HG03103 (cell line): ENCODE data around the gene PDE2A.

Experiments
- ATAC-seq: cut with Tn5 transposase; IDR thresholded peaks from one replicate; pipeline ENCODE4 v1.9.1; 2021; ENCODE audit warnings: low read depth; ENCODE audit not compliant: unreplicated experiment

The PDE2A gene

DNA sequence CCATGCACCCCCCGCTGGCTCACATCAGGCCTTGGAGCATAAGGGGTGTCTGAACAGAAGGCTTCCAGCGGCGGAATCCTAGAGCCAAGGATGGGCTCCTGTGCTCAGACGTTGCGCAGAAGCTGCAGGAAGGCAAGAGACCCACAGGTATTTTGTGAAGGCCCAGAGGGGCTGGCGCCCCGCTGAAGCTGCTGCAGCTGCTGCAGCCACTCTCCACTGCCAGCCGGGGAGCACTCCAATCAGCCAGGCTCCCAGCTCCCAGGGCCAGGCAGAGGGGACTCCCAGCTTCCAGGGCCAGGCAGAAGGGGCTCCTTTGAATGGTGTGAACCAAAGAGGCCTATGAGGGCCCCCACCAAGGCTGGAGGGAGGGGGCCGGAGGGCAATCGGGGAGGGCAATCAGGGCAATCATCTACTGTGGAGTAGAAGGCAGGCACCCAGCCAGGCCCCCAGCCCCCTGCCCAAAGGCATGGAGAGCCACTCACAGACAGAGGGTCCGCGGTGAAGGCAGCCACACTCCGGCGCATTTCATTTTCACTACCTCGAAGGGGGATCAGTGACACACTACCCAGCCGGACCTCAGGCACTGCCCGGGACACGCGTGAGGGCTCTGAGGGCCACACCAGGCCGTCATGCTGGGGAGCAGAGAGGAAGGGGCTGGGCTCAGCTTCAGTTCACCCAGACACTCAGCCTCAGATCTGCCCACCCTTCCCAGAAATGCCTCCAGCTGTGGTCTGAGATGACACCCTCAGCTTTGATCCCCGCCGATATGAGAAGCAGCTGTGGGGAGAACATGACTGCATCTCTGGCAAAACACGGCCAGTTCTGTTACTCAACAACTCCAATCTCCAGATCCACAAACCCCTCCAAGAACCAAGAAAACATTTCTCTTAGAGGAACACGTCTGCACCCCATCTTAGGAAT lies 11.6 kb upstream of the PDE2A start:
- ATAC-seq: no peak

DNA sequence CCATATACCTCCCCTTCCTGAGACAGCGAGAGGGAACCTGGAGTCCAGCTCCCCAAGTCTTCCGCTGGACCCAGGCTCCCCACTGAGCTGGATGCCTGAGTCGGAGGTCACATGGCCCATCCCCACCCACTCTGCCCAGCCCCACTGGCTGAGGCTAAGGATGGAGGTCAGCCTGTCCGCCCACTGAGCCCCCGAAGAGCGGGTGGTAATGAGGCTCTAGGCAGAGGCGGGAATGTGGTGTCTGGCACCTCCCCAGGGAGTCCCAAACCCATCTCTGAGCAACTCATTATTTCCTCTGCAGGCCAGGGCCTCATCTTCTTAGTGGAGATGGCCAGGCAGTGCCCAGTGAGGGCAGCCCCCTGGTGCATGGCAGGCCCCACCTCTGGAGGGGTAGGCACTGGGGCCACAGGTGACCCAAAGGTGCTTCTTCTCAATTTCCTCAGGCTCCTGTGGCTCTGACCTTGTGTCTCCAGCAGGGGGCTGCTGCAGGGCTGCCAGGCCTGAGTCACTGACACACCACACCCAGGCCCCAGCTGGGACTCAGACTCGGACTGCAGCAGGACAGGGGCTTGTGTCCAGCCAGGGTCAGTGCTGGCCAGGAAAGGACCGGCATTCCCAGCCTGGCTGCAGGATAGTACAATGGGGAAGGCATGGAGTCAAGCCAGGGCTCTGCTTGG lies 10.2 kb upstream of the PDE2A start:
- ATAC-seq: no peak

DNA sequence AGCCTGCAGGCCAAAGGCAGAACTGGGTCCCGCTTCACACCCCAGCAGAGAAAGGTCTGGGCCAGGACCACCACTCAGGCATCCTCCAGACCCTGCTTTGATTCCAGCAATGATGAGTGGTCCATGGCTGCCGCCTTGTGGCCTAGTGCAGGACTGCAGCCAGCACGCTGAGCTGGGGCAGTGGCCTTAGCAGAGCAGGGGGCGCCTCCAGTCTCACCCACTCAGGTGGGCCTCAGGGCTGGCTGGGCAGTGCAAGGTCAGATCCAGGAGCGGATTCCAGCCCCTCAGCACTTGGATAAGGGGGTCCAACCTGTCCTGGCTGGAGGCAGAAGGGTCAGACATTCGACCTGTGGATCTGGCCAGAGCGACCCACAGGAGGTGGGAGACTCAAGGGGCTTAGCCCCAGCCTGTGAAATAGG lies 9.6 kb upstream of the PDE2A start:
- no peak for ATAC-seq

DNA sequence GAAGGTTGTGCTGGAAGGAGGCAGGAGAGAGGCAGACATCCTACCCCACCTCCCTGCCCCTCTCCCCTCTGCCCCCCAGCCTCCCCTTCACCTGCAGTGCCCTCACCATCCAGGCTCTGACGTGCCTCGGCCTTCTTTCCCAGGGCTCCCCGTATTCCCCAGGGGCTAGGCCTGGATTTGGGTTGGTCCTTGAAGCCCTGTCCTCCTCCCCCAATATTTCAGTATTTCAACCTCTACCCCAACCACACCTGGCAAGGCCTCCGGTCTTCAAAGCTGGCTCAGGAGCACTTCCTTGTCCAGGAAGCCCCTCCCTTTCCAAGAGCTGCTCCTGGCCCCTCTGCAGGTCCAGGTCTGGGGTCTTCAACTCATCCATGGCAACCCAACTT lies 8.6 kb upstream of the PDE2A start:
- ATAC-seq: no peak

DNA sequence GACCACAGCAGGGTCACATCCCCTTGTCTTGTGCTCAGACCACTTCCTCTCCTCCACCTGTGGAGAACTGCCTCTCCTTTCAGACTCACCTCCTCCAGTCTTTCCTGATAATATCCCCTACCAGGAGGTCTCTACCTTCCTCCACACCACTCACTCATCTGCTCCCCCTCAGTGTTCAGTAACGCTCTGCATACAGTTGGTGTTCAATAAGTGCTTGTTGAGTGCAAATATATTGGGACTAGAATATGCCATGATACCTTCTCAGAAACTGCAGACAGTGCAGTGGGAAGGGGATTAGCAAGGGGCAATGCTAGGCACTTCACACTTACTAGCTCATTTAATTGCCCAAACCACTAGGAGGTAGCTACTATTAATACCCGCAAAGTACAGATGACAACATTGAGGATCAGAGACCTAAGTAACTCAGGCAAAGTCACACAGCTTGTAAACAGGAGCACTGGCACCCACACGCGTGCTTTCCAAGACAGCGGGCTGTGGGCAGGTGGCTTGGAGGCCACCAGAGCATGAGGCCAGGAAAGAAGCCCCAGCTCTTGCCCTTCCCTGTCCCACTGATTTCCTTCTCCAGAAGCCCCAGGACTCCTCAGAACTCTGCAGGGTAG lies 8.1 kb upstream of the PDE2A start:
- ATAC-seq: no peak

DNA sequence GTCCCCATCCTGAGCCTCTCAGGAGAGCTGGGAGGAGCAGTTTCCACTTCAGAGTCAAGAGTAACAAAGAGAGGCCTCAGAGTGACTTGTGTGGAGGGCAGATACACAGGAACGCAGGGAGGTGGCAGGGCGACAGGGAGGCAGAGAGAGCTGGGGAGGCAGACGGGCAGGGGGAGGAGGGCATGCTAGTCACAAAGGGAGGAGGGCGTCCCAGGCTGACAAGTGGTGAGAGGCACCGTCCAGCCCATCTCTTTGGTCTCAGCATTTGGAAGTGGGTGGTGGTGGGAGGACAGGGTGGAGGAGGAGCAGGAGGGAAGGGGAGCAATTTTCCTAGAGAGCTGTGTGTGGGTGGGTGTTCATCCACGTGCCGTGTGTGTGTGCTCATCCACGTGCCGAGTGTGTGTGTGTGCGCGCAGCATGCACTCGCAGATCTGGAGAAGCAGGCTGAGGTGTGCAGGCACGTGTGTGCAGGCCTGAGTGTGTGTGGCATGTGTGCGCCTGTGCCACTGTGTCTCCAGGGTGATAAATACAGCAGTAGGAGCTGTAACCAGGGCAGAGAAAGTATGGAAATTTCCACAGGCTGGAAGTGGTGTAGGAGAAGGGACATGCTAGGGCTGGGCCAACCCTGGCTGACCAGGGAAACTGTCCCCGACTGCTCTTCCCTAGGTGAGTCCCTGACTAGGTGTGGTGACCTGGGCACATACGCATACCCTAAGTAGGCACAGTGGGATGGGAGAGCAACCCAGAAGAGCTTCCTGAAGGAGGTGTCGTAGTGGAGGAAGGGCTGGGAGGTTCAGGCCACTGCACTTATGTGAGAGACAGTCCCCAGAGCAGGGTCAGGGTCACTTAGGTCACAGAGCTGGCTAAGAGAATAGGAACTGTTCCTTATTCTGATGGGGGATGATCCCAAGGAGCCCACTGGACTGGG lies 7.3 kb upstream of the PDE2A start:
- ATAC-seq: no peak

DNA sequence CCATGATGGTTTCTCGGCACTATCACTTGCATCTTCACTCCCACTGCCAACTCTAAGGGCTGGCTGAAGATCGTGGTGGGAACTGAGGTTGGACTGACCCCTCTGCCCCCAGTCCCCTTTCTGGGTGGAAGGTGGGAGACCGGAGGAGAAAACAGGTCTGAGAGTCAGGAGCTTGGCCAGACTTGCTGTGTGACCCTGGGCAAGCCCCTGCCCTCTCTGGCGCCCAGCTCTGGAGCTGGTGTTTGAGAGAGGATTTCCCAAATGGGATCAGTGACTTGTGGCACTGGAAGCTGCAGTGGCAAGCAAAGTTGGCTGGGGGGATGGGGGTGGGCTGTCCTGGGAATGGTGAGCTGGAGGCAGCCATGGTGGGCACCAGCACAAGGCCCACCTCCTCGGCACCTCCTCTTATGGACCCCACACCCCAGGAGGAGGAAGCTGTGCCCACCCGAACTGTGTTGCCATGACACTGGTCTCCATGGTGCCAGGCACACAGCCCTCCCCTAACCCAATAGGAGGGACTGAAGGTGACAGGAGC lies 6.5 kb upstream of the PDE2A start:
- no peak for ATAC-seq

DNA sequence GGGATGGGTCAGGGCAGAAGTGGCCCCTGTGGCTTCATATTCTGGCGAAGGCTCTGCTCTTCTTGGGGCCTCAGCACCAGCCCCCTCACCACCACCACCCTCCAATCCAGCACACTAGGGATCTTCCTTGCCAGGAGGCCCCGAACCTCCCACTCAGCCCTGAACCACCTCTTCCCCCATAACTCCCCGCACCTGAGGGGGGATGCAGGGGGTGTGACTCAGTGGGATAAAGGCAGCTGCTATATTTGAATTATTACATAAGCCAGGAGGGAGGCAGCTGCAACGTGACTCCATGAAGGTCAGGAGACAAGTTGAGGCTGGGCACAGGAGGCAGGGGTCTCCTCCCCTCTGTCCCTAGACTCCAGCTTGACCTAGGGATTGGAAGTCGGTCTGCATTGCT lies 5.6 kb upstream of the PDE2A start:
- no peak for ATAC-seq

DNA sequence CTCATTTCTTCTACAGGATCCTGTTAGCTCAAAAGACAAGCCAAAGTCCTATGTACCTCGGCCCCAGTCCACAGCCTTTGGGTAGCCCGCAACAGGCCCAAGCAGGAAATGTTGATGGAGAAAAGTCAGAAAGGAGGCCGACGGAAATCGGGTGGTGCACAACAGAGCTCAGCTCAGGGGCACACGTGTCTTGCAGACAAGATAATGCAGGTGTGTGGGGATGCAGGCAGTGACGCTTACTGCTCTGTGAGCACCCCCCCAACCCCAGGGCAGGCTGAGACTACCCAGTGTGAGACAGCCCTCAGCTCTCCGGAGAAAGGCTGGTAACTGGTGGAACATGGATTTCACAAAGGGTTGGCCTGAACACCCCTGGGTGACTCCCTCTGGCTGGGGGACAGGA lies 4.3 kb upstream of the PDE2A start:
- ATAC-seq: no peak

DNA sequence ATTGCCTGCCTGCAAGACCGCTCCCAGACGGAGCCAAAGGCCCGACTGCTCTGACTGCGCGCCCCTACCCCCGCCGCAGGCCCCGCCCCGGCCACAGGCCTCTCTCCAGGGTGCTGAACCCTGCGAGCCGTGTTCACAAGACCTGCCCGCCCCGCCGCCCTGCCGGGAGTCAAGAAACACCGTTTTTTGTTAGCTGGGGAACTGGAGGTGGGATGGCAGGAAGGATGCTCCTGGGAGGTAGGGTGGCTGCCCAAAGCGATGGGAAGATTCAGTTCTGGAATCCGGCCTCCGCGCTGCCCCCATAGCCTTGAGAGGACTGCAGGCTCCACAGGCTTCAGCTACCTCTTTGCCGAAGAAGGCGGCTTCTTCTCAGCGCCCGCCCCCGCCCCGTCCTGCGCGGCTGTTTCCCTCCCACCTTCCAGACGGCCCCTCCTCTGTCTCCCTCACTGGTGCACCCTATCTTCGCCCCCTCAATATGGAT lies 2.7 kb upstream of the PDE2A start:
- no peak for ATAC-seq

DNA sequence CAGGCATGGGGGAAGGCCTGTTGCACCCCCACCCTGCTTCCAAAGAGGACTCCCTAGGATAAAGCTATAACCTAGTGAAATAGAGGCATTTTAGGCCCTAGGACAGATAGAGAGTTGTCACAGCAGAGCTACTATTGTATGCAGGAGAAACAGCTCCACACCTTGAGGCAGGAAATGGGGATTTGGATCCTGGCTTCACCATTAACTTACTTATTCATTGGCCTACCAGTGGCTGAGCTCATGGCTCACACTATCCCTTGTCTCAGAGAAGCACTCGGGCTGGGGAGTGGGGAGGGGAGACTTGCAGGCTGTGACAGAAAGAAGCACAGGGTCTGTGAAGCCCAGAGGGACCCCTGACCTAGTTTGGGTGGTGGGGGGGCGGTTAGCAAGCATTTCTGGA lies 999 bp upstream of the PDE2A start:
- no peak for ATAC-seq

DNA sequence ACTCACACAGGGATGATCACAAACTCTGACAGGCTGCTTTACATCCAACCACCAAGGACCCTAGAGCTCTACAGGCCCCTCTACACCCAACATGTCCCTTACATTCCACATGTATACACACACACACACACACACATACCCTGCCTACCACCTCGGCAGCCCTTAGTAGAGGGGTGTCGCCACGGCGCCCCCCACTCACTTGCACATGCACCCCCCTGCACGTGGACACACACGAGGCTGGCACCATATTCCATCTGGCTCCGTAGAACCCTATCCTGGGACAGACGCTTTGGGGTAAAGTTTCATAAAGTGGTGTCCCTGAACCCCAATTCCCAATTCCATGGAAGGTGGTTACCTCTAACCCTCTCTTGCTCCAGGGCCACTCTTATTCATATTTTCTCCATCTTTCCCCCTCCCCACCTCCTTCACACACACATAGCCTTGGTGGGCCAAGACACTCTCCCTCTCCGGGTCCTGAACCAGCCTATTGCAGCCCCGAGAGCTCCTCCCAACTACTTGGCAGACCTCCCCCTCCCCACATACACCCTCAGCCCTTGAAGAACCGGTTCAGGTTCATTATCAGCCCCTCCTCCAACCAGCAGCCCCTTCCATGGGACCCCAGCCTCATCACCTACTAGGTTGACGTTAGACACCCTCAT lies 809 bp downstream of the PDE2A start:
- no peak for ATAC-seq

DNA sequence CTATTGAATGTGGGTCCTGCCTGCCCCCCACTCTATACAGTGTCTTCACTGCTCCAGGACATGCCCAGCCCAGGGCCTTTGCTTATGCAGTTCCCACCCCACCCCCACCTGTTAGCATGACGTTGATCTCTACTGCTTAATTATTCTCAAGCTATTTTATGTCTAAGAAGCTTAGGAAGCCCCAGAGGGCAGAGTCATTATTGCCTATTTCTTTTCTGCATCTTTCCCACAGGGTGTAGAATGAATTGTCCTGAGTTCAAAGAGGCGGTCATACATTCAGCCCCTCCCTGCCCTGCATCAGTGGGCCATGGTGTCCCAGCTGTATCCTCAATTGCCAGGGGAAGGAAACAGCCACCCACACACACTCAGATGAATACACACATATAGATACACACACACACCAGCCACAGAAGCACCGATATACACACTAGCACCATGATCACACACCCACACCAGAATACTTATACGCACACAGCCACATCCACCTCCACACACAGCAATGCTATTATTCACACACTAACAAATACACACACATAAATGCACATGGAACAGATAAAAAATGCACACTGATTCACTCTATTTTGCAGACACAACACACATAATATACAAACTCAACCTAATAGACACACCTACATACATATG lies 1.5 kb downstream of the PDE2A start:
- ATAC-seq: no peak

DNA sequence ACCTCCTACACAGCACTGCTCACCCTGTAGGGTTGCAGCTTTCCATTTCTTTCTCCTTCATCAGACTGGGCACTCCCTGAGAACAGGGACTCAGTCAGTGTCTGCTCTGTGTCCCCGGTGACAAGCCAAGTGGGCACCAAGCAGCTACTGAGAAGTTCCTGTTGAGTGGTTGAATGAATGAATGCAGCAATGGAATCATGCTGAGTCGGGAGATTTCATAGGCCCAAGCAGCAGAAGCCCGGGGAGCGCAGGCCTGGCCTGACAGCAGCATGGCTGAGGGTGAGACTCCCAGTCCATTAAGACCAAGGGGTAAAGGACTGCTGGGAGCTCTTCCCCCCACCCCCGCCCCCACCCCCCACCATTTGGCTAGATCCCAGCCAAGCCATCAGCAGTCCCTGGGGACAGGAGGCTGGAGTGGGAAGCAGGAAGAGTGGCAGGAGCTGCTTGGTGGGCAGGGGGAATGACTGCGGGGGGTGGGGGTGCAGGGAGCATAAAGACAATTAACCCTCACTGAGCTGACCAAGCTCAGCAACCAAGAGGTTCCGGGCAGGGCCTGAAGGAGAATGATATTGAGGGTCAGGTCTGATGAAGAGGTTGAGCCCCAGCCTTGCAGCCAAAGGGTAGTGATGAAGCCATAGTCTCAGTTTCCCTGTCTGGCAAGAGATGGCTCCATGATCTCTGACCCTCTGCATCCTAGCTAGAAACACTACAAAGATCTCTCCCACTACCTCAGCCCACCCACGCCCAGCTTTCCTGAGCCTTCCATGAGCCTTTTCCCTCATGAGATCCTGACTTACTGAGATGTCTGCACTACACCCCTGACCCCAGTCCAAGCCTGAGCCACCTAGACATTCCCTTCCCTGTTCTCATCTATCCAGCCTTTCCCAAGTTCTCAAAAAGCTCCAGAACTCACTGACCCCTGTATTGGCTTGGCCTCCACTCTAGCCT lies 2.8 kb downstream of the PDE2A start:
- no peak for ATAC-seq

DNA sequence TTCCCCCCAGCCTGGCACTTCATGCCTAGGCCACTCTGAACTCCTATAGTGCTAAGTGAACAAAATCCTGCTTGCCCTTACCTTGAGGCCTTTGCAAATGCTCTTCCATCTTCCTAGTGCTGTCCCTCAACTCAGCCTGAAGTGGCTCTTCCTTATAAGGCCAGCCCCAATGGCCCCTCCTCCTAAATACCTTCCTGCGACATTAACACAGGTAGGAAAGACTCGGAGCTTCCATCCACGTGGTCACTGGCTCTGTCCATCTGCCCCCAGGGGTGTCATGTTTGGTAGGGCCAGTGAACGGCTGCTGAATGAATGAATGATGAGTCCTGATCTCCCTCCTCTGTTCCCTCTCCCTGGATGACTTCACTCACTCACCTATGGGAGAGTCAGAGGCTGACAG lies 4.2 kb downstream of the PDE2A start:
- ATAC-seq: no peak

DNA sequence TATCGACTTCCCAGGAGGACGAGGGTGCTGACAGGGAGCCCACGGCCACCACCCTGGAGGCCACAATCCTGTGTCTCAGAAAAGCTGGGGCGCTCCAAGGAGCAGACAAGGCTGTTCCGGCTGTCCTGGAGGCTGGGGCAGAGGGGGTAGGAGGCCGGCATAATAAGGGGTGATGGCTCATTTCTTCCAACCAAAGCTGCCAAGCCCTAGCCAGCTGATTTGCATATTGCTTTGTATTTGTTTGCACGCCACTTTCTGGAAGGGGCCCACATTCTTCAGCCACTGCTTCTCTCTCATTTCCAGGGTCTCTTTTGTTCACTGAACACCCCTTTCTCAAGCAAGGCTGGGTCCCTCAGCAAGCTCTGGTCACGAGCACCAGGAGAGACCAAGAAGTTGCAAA lies 4.7 kb downstream of the PDE2A start:
- no peak for ATAC-seq

DNA sequence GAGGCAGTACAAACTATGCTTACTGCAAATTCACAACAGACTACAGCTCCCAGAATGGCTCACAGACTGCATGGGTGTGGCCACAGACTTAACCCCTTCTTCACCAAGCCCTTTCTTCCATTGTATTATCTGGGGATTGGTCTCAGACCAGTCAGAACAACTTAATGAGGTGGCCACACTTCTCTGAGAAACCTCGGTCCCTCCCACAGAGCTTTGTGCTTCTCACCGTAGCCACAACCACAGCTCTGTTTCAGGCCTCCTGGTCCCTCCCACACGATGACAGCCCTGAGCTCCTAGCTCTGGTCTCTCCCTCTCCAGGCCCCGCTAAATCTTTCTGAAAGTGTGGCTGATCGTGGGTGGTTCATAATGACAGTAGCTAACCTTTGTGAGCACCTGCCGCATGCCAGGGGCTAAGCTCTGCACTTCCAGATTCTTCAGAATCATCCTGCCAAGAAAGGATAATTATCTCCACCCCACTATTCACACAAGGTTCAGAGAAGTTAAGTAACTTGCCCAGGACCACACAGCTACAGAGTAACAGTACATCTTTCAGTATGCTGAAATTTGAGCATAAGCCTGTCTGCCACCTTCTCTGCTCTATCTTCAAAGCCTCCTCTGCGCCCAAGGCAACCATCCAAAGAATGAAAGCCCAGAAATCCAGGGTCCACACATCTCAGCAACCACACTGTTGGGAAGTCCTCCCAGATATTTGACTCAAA lies 5.4 kb downstream of the PDE2A start:
- ATAC-seq: peak; percentile 68
